ENCODE measurements around the gene RBP3. TPM values are rescaled to one million over a fixed set of nuclear protein-coding genes. Genes with fewer than 3 reads are reported as not detected.

The RBP3 gene
- total and polyA plus RNA-seq, 2 experiments from 2014 or later = 0.53 to 1.3 TPM

DNA sequence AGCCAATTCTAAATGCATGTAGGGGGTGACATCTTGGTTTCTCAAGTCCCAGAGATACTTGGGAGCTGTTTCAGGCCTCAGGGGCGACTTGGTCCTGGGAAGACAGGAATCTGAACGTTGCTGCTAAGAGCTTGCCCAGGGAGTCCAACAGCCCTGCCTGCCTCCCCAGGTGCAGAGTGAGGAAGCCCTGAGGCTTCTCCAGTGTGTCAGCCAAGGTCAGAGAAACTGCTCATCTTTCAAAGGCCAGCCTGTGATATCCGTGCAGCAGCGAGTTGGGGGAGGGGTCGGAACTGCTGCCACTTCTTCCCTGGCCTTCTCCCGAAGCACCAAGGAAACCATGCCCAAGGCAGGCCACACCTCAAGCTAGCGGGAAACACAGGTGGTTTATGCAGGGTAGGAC, 16.2 kb upstream of the RBP3 start:
- Histone ChIP-seq H2AFZ (no peak overlapping the region), H3K79me2 (no peaks in the 10 kb centered on the region), H3K9me2 (replicated peaks; ENCODE audit: insufficient read depth) (no peaks in the 10 kb centered on the region), H3K4me1 (ENCODE audit: insufficient read depth) (peaks cover 5% of the 10 kb centered on the region), H3K9me3 (ENCODE audit: low read depth) (no peaks in the 10 kb centered on the region), H4K20me1 (ENCODE audit: insufficient read depth, poor library complexity, severe bottlenecking) (no peaks in the 10 kb centered on the region), H3K4me2 (no peak overlapping the region), H3K4me3 (no peak overlapping the region), H3K27ac (no peak overlapping the region), H3K36me3 (replicated peaks; ENCODE audit: insufficient read depth, low read depth) (no peaks in the 10 kb centered on the region), H3K27me3 (no peaks in the 10 kb centered on the region)
- TF ChIP-seq EZH2phosphoT487 (IDR thresholded peaks at IDR 0.05; ENCODE audit: low read depth, severe bottlenecking, unreplicated experiment) (no peak), EZH2 (IDR thresholded peaks at IDR 0.05; ENCODE audit: borderline replicate concordance) (no peak)
- TF ChIP-seq, protein P1, sequence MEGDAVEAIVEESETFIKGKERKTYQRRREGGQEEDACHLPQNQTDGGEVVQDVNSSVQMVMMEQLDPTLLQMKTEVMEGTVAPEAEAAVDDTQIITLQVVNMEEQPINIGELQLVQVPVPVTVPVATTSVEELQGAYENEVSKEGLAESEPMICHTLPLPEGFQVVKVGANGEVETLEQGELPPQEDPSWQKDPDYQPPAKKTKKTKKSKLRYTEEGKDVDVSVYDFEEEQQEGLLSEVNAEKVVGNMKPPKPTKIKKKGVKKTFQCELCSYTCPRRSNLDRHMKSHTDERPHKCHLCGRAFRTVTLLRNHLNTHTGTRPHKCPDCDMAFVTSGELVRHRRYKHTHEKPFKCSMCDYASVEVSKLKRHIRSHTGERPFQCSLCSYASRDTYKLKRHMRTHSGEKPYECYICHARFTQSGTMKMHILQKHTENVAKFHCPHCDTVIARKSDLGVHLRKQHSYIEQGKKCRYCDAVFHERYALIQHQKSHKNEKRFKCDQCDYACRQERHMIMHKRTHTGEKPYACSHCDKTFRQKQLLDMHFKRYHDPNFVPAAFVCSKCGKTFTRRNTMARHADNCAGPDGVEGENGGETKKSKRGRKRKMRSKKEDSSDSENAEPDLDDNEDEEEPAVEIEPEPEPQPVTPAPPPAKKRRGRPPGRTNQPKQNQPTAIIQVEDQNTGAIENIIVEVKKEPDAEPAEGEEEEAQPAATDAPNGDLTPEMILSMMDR (IDR thresholded peaks at IDR 0.05; ENCODE audit: poor library complexity) = no peak
- WGBS (ENCODE audit: low lambda C conversion rate, missing lambda C conversion rate) = 67% methylated on average over 7 of the region's 7 CpGs
- DNase-seq (ENCODE audit: low spot score) = no peak

DNA sequence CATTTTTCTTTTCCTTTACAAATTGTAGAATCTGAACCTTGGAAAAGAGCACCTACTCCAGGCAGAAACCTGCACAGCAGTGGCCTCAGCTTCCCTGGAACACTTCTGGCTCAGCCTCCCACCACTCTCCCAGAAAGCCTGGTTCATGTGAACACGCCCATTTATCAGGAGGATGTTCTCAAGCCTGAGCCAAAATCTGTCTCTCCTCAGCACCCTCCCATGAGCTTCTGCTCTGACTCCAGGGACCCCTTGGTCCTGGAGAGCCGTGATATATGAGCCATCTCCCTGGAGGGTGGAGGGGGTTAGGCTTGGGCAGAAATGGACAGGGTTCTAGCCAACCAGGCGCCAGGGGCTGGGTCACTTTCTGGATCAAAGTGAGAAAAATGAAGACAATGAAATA, 15.8 kb upstream of the RBP3 start:
- no peak overlapping the region for H3K27ac ChIP-seq
- H3K36me3 ChIP-seq (replicated peaks; ENCODE audit: insufficient read depth, low read depth) = no peaks in the 10 kb centered on the region
- no peaks in the 10 kb centered on the region for H3K79me2 ChIP-seq
- WGBS (ENCODE audit: low lambda C conversion rate, missing lambda C conversion rate) = 85% methylated on average over 3 of the region's 3 CpGs
- no peaks in the 10 kb centered on the region for H3K27me3 ChIP-seq
- no peaks in the 10 kb centered on the region for H3K9me3 ChIP-seq (ENCODE audit: low read depth)
- no peak overlapping the region for H3K4me3 ChIP-seq
- no peak overlapping the region for H3K4me2 ChIP-seq
- H3K9me2 ChIP-seq (replicated peaks; ENCODE audit: insufficient read depth) = no peaks in the 10 kb centered on the region
- H4K20me1 ChIP-seq (ENCODE audit: insufficient read depth, poor library complexity, severe bottlenecking) = no peaks in the 10 kb centered on the region
- TF ChIP-seq EZH2phosphoT487 (IDR thresholded peaks at IDR 0.05; ENCODE audit: low read depth, severe bottlenecking, unreplicated experiment) = no peak
- TF ChIP-seq, protein P1 (IDR thresholded peaks at IDR 0.05; ENCODE audit: poor library complexity) = no peak
- TF ChIP-seq EZH2 (IDR thresholded peaks at IDR 0.05; ENCODE audit: borderline replicate concordance) = no peak
- peaks cover 10% of the 10 kb centered on the region for H3K4me1 ChIP-seq (ENCODE audit: insufficient read depth)
- DNase-seq (ENCODE audit: low spot score) = no peak
- no peak overlapping the region for H2AFZ ChIP-seq

DNA sequence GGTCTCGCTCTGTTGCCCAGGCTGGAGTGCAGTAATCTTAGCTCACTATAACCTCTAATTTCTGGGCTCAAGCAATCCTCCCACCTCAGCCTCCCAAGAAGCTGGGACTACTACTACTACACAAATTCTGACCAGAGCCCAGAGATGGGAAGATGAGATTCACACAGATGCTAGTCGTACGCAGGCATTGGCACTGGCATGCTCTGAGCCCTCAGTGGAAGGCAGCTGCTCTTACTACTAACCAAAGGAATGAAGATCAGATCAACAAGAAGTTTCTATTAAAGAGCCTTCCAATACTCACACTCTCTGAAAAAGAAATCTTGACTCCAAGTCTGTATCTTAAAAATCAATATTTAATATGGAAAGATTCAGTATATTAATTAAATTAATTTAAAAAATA, 15.2 kb upstream of the RBP3 start:
- Histone ChIP-seq H3K27me3 (no peaks in the 10 kb centered on the region), H4K20me1 (ENCODE audit: insufficient read depth, poor library complexity, severe bottlenecking) (no peaks in the 10 kb centered on the region), H3K9me3 (ENCODE audit: low read depth) (no peaks in the 10 kb centered on the region), H3K4me1 (ENCODE audit: insufficient read depth) (peaks cover 11% of the 10 kb centered on the region), H3K4me2 (no peak overlapping the region), H3K9me2 (replicated peaks; ENCODE audit: insufficient read depth) (no peaks in the 10 kb centered on the region), H3K4me3 (no peak overlapping the region), H3K79me2 (no peaks in the 10 kb centered on the region), H2AFZ (no peak overlapping the region), H3K27ac (no peak overlapping the region), H3K36me3 (replicated peaks; ENCODE audit: insufficient read depth, low read depth) (no peaks in the 10 kb centered on the region)
- 83% methylated on average over 3 of the region's 3 CpGs for WGBS (ENCODE audit: low lambda C conversion rate, missing lambda C conversion rate)
- no peak for DNase-seq (ENCODE audit: low spot score)
- TF ChIP-seq, protein P1 (IDR thresholded peaks at IDR 0.05; ENCODE audit: poor library complexity) = no peak
- TF ChIP-seq EZH2phosphoT487 (IDR thresholded peaks at IDR 0.05; ENCODE audit: low read depth, severe bottlenecking, unreplicated experiment) = no peak
- TF ChIP-seq EZH2 (IDR thresholded peaks at IDR 0.05; ENCODE audit: borderline replicate concordance) = no peak

DNA sequence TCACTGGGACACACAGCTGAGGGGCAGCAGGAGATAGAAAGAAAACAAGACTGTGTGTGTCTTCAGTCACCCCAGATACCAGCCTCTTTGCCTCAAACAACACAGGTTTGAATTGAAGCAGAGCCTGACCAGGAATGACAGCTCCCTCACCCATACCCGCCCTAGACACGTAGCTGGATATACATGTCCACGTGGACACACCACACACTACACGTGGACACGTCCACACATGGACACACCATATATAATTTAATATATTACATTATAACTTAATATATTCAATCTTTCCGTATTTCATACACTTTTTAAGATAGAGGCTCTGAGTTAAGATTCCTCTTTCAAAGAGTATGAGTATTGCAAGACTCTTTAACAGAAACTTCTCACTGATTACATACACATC, 14.6 kb upstream of the RBP3 start:
- Histone ChIP-seq H3K9me3 (ENCODE audit: low read depth) (no peaks in the 10 kb centered on the region), H3K4me1 (ENCODE audit: insufficient read depth) (peaks cover 11% of the 10 kb centered on the region), H4K20me1 (ENCODE audit: insufficient read depth, poor library complexity, severe bottlenecking) (no peaks in the 10 kb centered on the region), H3K27ac (no peak overlapping the region), H3K4me3 (no peak overlapping the region), H3K4me2 (no peak overlapping the region), H3K36me3 (replicated peaks; ENCODE audit: insufficient read depth, low read depth) (no peaks in the 10 kb centered on the region), H3K79me2 (no peaks in the 10 kb centered on the region), H2AFZ (no peak overlapping the region), H3K9me2 (replicated peaks; ENCODE audit: insufficient read depth) (no peaks in the 10 kb centered on the region), H3K27me3 (no peaks in the 10 kb centered on the region)
- 87% methylated on average over 6 of the region's 6 CpGs for WGBS (ENCODE audit: low lambda C conversion rate, missing lambda C conversion rate)
- DNase-seq (ENCODE audit: low spot score) = no peak
- TF ChIP-seq EZH2phosphoT487 (IDR thresholded peaks at IDR 0.05; ENCODE audit: low read depth, severe bottlenecking, unreplicated experiment) (no peak), EZH2 (IDR thresholded peaks at IDR 0.05; ENCODE audit: borderline replicate concordance) (no peak)
- TF ChIP-seq, protein P1 (IDR thresholded peaks at IDR 0.05; ENCODE audit: poor library complexity) = no peak

Data from hepatocyte (in vitro differentiated cells).